Tibial artery (tissue), 4 donors: Measurements from ENCODE around the gene PPP2R2B.

Source experiments
- DNase-seq, 2 donors: peaks; one replicate each; pipeline ENCODE4 v3.0.0-alpha.2; 2019
- H3K27ac ChIP-seq, 2 donors: fragments of 200-600 bp; sonication (generic) in 1 of 2; 1 replicate in 1 of 2; 2 replicates in 1 of 2; pipeline ENCODE4 v1.5.1; 2018 to 2019; ENCODE audit warnings: mild to moderate bottlenecking in 1 of 2
- H3K27me3 ChIP-seq, 2 donors: fragments of 200-600 bp; sonication (generic) in 1 of 2; one replicate each; pipeline versions ENCODE4 v1.5.1 to v1.6.0; 2016 to 2019
- H3K36me3 ChIP-seq, 3 donors: fragments of 200-600 bp; sonication (generic) in 2 of 3; one replicate each; pipeline ENCODE4 v1.5.1; 2016 to 2019; ENCODE audit warnings: mild to moderate bottlenecking in 2 of 3
- H3K4me1 ChIP-seq, 4 donors: fragments of 200-600 bp; sonication (generic) in 2 of 4; 1 replicate in 3 of 4; 2 replicates in 1 of 4; pipeline ENCODE4 v1.5.1; 2016 to 2019
- H3K4me3 ChIP-seq, 2 donors: fragments of 200-600 bp; sonication (generic) in 1 of 2; 1 replicate in 1 of 2; 2 replicates in 1 of 2; pipeline ENCODE4 v1.5.1; 2018 to 2019; ENCODE audit warnings: mild to moderate bottlenecking in 2 of 2
- H3K9me3 ChIP-seq, 3 donors: fragments of 200-600 bp; sonication (generic) in 1 of 3; one replicate each; pipeline ENCODE4 v1.5.1; 2016 to 2019
- CTCF ChIP-seq, 2 experiments: fragments of 200-600 bp in 1 of 2; fragments of 450-650 bp in 1 of 2; IDR thresholded peaks; one replicate each; pipeline ENCODE4 v1.5.1; 2017 to 2019; ENCODE audit warnings: antibody characterized with exemption in 2 of 2, mild to moderate bottlenecking in 1 of 2, moderate library complexity in 1 of 2
- intact Hi-C: fragments of 100-400 bp; cut with DNase I; formaldehyde crosslinking; loops from one replicate; pipeline ENCODE4 v1.15.0; 2023; ENCODE audit warnings: low total_unique reads

PPP2R2B gene

GRCh38 chr5:146877178-146877681 lies 1.3 kb downstream of the PPP2R2B start:
- peak overlapping the region; percentile 74 to 83 for H3K27ac ChIP-seq
- intact Hi-C loops: loop anchor here (5.0 kb wide), 1 partner anchor 205 kb away; no protein-coding TSS in a partner anchor
- no peaks in the 10 kb centered on the region for H3K9me3 ChIP-seq
- no peak for TF ChIP-seq CTCF (IDR thresholded peaks at IDR 0.05)
- peak overlapping the region; percentile 93 to 94 for H3K4me3 ChIP-seq
- no peaks in the 10 kb centered on the region for H3K27me3 ChIP-seq
- H3K36me3 ChIP-seq: no peaks in the 10 kb centered on the region
- peaks cover 0 to 49% (median 15%) of the 10 kb centered on the region in 4 donors for H3K4me1 ChIP-seq
- DNase-seq: no peak

GRCh38 chr5:146873186-146873917 lies 5.2 kb downstream of the PPP2R2B start:
- Histone ChIP-seq H3K4me1 (peaks cover 0 to 56% (median 14%) of the 10 kb centered on the region in 4 donors), H3K27me3 (no peaks in the 10 kb centered on the region), H3K9me3 (no peaks in the 10 kb centered on the region), H3K4me3 (no peak overlapping the region), H3K27ac (no peak overlapping the region), H3K36me3 (no peaks in the 10 kb centered on the region)
- no peak for TF ChIP-seq CTCF (IDR thresholded peaks at IDR 0.05)
- intact Hi-C loops: no loop called here
- no peak for DNase-seq

GRCh38 chr5:146872188-146872587 lies 6.4 kb downstream of the PPP2R2B start:
- TF ChIP-seq CTCF (IDR thresholded peaks at IDR 0.05): no peak
- no peak overlapping the region for H3K27ac ChIP-seq
- intact Hi-C loops: no loop called here

DNA sequence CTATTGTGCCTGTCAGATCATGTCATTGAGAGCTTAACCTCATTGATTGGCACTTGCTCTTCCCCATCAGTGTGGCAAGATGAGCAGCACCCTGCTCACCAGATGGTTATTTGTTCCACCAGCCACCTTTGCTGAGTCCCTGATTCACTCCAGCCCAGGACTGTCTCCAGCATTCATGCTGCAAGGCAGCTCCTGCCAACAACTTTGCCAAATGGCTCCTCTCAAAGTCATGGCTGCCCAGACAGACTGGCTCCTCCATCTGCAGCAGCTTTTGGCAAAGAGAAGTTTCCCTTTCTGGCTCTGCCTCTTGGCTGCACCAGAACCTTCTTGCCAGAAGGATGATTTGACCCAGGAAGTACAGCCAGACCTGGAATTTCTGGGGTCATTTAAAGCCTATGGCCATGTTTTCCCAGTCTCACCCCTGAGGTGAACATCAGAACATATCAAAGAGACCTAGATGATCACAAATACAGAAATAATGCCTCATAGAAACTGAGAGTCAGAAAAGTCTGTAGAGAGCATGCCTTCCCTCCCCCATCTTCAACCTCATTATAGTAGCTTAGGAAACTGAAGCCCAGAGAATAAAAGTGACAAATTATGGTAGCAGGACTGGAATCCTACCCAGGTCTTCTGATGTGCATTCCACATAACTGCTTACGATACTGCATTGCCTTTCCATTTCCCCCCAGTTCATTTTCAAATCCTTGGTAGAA lies 10.4 kb downstream of the PPP2R2B start:
- Histone ChIP-seq H3K9me3 (no peaks in the 10 kb centered on the region), H3K36me3 (no peaks in the 10 kb centered on the region), H3K27ac (no peak overlapping the region), H3K27me3 (no peaks in the 10 kb centered on the region), H3K4me1 (peaks cover 0 to 28% (median 6%) of the 10 kb centered on the region in 4 donors), H3K4me3 (no peak overlapping the region)
- no peak for TF ChIP-seq CTCF (IDR thresholded peaks at IDR 0.05)
- intact Hi-C loops: no loop called here
- DNase-seq: peak in 1 of 2 donors; percentile 64

More at GRCh38 chr5:146872188-146872587, 6.4 kb downstream of the PPP2R2B start:
- Histone ChIP-seq H3K27me3 (no peaks in the 10 kb centered on the region), H3K4me3 (no peak overlapping the region), H3K9me3 (no peaks in the 10 kb centered on the region), H3K4me1 (peaks cover 0 to 61% (median 12%) of the 10 kb centered on the region in 4 donors), H3K36me3 (no peaks in the 10 kb centered on the region)
- DNase-seq: no peak

DNA sequence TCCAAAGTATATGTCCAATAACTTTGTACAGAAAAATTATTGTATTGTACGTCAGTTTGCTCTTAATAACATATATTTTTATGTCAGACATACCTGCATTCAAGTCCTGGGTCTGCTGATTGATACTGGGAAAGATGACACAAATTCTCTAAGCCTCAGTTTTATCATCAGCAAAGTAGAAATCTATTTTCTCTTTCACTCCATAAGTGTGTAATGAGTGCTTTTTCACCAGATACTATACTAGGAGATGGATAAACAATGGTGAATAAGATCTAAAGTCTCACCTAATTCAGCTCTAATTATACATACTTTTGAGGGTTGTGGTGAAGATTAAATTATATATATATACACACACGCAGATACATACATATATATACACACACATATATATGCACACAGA lies 12.3 kb downstream of the PPP2R2B start:
- Histone ChIP-seq H3K27me3 (no peaks in the 10 kb centered on the region), H3K36me3 (no peaks in the 10 kb centered on the region), H3K9me3 (no peaks in the 10 kb centered on the region), H3K27ac (no peak overlapping the region), H3K4me1 (peaks cover 0 to 20% (median 3%) of the 10 kb centered on the region in 4 donors), H3K4me3 (no peak overlapping the region)
- no peak for DNase-seq
- TF ChIP-seq CTCF (IDR thresholded peaks at IDR 0.05): no peak
- intact Hi-C loops: no loop called here
